ENCODE measurements around the gene NFIX.

- TF ChIP-seq CTCF (IDR thresholded peaks at IDR 0.05) (no peak), POLR2A (IDR thresholded peaks at IDR 0.05) (no peak)
These were observed 102.4 kb downstream of the NFIX start for GRCh38 chr19:13097463-13098258.
